ENCODE data around the gene CACNA2D2. TPM values are rescaled to one million over a fixed set of nuclear protein-coding genes. Genes with fewer than 3 reads are reported as not detected.

The CACNA2D2 gene
- total and polyA plus RNA-seq, 4 donors = 0.75 to 3.2 (median 2.2) TPM

- Histone ChIP-seq H3K4me3 (ENCODE audit: low read length in 2 of 2) (no peak overlapping the region), H3K4me1 (ENCODE audit: control insufficient read depth in 1 of 2, insufficient read depth in 2 of 2, low read length in 2 of 2) (peaks cover 0 to 5% of the 10 kb centered on the region in 2 donors), H3K27ac (ENCODE audit: low read depth in 1 of 2, low read length in 2 of 2) (peak overlapping the region in 1 of 2 donors; percentile 35), H3K36me3 (ENCODE audit: control insufficient read depth in 1 of 2, insufficient read depth in 2 of 2, low read length in 1 of 2) (peaks cover 0 to 7% of the 10 kb centered on the region in 2 donors), H3K9me3 (ENCODE audit: control insufficient read depth, low read length) (no peaks in the 10 kb centered on the region), H3K27me3 (ENCODE audit: control insufficient read depth in 1 of 2, insufficient read depth in 2 of 2, low read length in 1 of 2) (no peaks in the 10 kb centered on the region)
- ATAC-seq (ENCODE audit: low FRiP score) (no peak), DNase-seq (no peak)
- 34 to 43% methylated on average over 12 of the region's 12 CpGs for WGBS, 2 donors
- intact Hi-C loops (cut with DNase I) = no loop called here
Observed at GRCh38 chr3:50333744-50334328, 169.6 kb downstream of the CACNA2D2 start.

GRCh38 chr3:50331364-50331907, 172.0 kb downstream of the CACNA2D2 start:
- Histone ChIP-seq H3K27me3 (ENCODE audit: control insufficient read depth in 1 of 2, insufficient read depth in 2 of 2, low read length in 1 of 2) (no peaks in the 10 kb centered on the region), H3K27ac (ENCODE audit: low read depth in 1 of 2, low read length in 2 of 2) (no peak overlapping the region), H3K4me1 (ENCODE audit: control insufficient read depth in 1 of 2, insufficient read depth in 2 of 2, low read length in 2 of 2) (peaks cover 0 to 5% of the 10 kb centered on the region in 2 donors), H3K36me3 (ENCODE audit: control insufficient read depth in 1 of 2, insufficient read depth in 2 of 2, low read length in 1 of 2) (peaks cover 0 to 7% of the 10 kb centered on the region in 2 donors), H3K4me3 (ENCODE audit: low read length in 2 of 2) (no peak overlapping the region), H3K9me3 (ENCODE audit: control insufficient read depth, low read length) (no peaks in the 10 kb centered on the region)
- DNase-seq (no peak), ATAC-seq (ENCODE audit: low FRiP score) (no peak)
- intact Hi-C loops (cut with DNase I) = no loop called here
- WGBS, 2 donors = 95% methylated on average over 19 of the region's 19 CpGs

DNA sequence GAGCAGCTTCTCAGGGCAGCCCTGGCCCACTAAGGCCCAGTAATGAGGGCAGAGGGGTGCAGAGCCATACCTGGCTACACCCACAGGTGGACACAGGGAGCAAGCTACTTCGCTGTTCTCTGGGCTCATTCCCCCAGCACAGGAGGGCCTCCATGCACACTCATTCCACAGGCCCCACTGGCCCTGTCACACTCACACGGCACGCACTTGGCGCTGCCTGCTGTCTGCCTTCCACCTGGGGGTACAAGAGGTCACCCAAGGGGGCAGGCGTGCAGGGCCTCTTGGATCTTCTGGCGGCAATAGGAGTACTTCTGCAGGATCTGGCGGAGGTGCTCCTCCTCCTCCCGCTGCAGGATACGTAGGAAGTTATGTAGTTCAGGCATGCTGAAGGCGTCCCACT, 173.1 kb downstream of the CACNA2D2 start:
- WGBS, 2 donors = 89 to 90% methylated on average over 10 of the region's 10 CpGs
- Histone ChIP-seq H3K27ac (ENCODE audit: low read depth in 1 of 2, low read length in 2 of 2) (no peak overlapping the region), H3K4me1 (ENCODE audit: control insufficient read depth in 1 of 2, insufficient read depth in 2 of 2, low read length in 2 of 2) (peaks cover 0 to 5% of the 10 kb centered on the region in 2 donors), H3K36me3 (ENCODE audit: control insufficient read depth in 1 of 2, insufficient read depth in 2 of 2, low read length in 1 of 2) (peaks cover 0 to 7% of the 10 kb centered on the region in 2 donors), H3K27me3 (ENCODE audit: control insufficient read depth in 1 of 2, insufficient read depth in 2 of 2, low read length in 1 of 2) (no peaks in the 10 kb centered on the region), H3K9me3 (ENCODE audit: control insufficient read depth, low read length) (no peaks in the 10 kb centered on the region), H3K4me3 (ENCODE audit: low read length in 2 of 2) (no peak overlapping the region)
- intact Hi-C loops (cut with DNase I) = no loop called here
- ATAC-seq (ENCODE audit: low FRiP score) (no peak), DNase-seq (peak in 1 of 2 donors; percentile 42)

- Histone ChIP-seq H3K9me3 (ENCODE audit: control insufficient read depth, low read length) (no peaks in the 10 kb centered on the region), H3K36me3 (ENCODE audit: control insufficient read depth in 1 of 2, insufficient read depth in 2 of 2, low read length in 1 of 2) (peaks cover 0 to 7% of the 10 kb centered on the region in 2 donors), H3K27me3 (ENCODE audit: control insufficient read depth in 1 of 2, insufficient read depth in 2 of 2, low read length in 1 of 2) (no peaks in the 10 kb centered on the region), H3K27ac (ENCODE audit: low read depth in 1 of 2, low read length in 2 of 2) (peak within 1 kb of the TSS in 1 of 2 donors; percentile 29), H3K4me1 (ENCODE audit: control insufficient read depth in 1 of 2, insufficient read depth in 2 of 2, low read length in 2 of 2) (no peaks in the 10 kb centered on the region), H3K4me3 (ENCODE audit: low read length in 2 of 2) (peak within 1 kb of the TSS; percentile 12 to 81)
- WGBS, 2 donors = 1% methylated on average over 49 to 55 of the region's 55 CpGs
- intact Hi-C loops (cut with DNase I) = no loop called here
- DNase-seq = peak; percentile 98 to 99
- peak; percentile 92 for ATAC-seq (ENCODE audit: low FRiP score)
Observed at GRCh38 chr3:50327943-50328691, 175.3 kb downstream of the CACNA2D2 start, which contains the start of gene TUSC2. Gene TUSC2 (minus strand): TSS chr3:50328223. CDS start chr3:50328099, 124 bp downstream.

GRCh38 chr3:50327129-50327528, 176.3 kb downstream of the CACNA2D2 start:
- DNase-seq (peak in 1 of 2 donors; percentile 38), ATAC-seq (ENCODE audit: low FRiP score) (no peak)
- intact Hi-C loops (cut with DNase I) = no loop called here
- no peaks in the 10 kb centered on the region for H3K4me1 ChIP-seq (ENCODE audit: control insufficient read depth in 1 of 2, insufficient read depth in 2 of 2, low read length in 2 of 2)
- H3K27me3 ChIP-seq (ENCODE audit: control insufficient read depth in 1 of 2, insufficient read depth in 2 of 2, low read length in 1 of 2) = no peaks in the 10 kb centered on the region
- no peaks in the 10 kb centered on the region for H3K9me3 ChIP-seq (ENCODE audit: control insufficient read depth, low read length)
- no peak overlapping the region for H3K27ac ChIP-seq (ENCODE audit: low read depth in 1 of 2, low read length in 2 of 2)
- peaks cover 0 to 7% of the 10 kb centered on the region in 2 donors for H3K36me3 ChIP-seq (ENCODE audit: control insufficient read depth in 1 of 2, insufficient read depth in 2 of 2, low read length in 1 of 2)
- peak overlapping the region; percentile 12 to 81 for H3K4me3 ChIP-seq (ENCODE audit: low read length in 2 of 2)
- WGBS, 2 donors = 69 to 71% methylated on average over 4 of the region's 4 CpGs

DNA sequence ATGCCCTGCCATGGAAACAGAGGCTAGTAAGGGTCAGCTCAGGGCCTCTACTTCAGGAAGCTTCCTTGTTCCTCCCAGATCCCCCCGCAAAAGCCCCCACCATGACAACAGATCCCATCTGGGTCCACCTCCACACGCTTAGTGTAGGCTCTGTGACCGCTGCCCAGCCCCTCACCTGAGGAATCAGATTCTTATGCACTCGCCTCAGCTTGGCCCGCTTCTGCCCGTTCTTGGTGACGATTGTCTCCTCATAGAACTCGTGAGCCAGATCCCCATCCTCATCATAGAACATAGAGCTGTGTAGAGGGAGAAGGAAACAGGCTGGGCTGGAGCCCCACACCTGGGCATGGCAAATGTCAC, 177.3 kb downstream of the CACNA2D2 start:
- peaks cover 0 to 7% of the 10 kb centered on the region in 2 donors for H3K36me3 ChIP-seq (ENCODE audit: control insufficient read depth in 1 of 2, insufficient read depth in 2 of 2, low read length in 1 of 2)
- H3K4me1 ChIP-seq (ENCODE audit: control insufficient read depth in 1 of 2, insufficient read depth in 2 of 2, low read length in 2 of 2) = no peaks in the 10 kb centered on the region
- no peak overlapping the region for H3K27ac ChIP-seq (ENCODE audit: low read depth in 1 of 2, low read length in 2 of 2)
- 81 to 88% methylated on average over 8 of the region's 8 CpGs for WGBS, 2 donors
- intact Hi-C loops (cut with DNase I) = no loop called here
- no peak for DNase-seq
- H3K9me3 ChIP-seq (ENCODE audit: control insufficient read depth, low read length) = no peaks in the 10 kb centered on the region
- H3K27me3 ChIP-seq (ENCODE audit: control insufficient read depth in 1 of 2, insufficient read depth in 2 of 2, low read length in 1 of 2) = no peaks in the 10 kb centered on the region
- H3K4me3 ChIP-seq (ENCODE audit: low read length in 2 of 2) = no peak overlapping the region
- ATAC-seq (ENCODE audit: low FRiP score) = no peak

DNA sequence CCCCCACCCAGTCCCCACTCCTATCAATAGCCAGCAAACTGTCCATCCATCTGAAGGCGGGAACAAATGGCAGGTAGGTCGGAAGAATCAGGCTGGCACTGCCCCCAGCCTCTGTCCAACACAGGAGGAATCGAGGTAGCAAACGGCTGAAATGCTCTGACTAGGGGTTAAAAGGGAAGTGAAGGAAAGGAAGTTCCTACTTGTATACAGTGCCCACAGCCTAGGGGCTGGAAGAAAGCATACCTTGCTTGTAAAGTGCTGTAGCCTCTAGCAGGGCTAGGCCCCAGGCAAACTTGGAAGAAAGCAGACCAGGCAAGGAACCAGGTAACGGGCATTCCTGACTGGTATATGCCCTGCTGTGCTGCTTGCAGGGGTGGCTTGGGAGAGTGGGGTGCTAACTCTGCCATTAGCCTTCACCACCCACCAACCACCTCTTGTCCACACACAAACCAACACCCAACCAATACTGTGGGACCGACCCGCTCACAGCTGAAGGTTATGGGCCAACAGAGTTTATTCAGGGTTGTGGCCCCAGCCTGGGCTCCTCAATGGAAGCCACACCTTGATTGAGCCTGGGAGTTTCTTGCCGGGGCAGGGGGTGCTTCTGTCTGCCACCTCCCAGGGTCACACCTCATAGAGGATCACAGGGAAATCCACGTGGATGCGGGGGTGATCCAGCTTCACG, 177.8 kb downstream of the CACNA2D2 start:
- no peaks in the 10 kb centered on the region for H3K4me1 ChIP-seq (ENCODE audit: control insufficient read depth in 1 of 2, insufficient read depth in 2 of 2, low read length in 2 of 2)
- no peaks in the 10 kb centered on the region for H3K27me3 ChIP-seq (ENCODE audit: control insufficient read depth in 1 of 2, insufficient read depth in 2 of 2, low read length in 1 of 2)
- no peak overlapping the region for H3K4me3 ChIP-seq (ENCODE audit: low read length in 2 of 2)
- 85% methylated on average over 11 of the region's 11 CpGs for WGBS, 2 donors
- H3K36me3 ChIP-seq (ENCODE audit: control insufficient read depth in 1 of 2, insufficient read depth in 2 of 2, low read length in 1 of 2) = peaks cover 0 to 7% of the 10 kb centered on the region in 2 donors
- ATAC-seq (ENCODE audit: low FRiP score) (no peak), DNase-seq (peak in 1 of 2 donors; percentile 42)
- no peaks in the 10 kb centered on the region for H3K9me3 ChIP-seq (ENCODE audit: control insufficient read depth, low read length)
- intact Hi-C loops (cut with DNase I) = no loop called here
- no peak overlapping the region for H3K27ac ChIP-seq (ENCODE audit: low read depth in 1 of 2, low read length in 2 of 2)

DNA sequence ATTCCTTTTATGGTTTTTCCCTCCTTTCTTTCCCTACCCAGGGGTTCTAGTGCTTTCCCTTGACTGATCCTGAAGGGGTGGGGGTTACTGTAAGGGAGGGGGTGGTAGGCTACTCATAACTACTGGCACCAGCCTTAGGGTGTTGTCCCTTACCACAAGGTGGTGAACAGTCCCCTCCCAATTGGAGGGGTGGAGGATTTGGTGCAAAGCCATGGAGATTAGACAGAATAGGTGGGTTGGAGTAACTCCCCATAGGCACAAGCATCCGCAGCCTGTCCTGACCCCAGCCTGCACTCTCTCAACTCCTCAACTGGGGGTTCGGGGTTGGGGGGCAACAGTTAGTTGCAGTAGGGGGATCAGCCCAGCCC, 178.3 kb downstream of the CACNA2D2 start:
- 83 to 87% methylated on average over 2 of the region's 2 CpGs for WGBS, 2 donors
- DNase-seq = peak in 1 of 2 donors; percentile 37
- Histone ChIP-seq H3K27me3 (ENCODE audit: control insufficient read depth in 1 of 2, insufficient read depth in 2 of 2, low read length in 1 of 2) (no peaks in the 10 kb centered on the region), H3K9me3 (ENCODE audit: control insufficient read depth, low read length) (no peaks in the 10 kb centered on the region), H3K4me3 (ENCODE audit: low read length in 2 of 2) (no peak overlapping the region), H3K36me3 (ENCODE audit: control insufficient read depth in 1 of 2, insufficient read depth in 2 of 2, low read length in 1 of 2) (peaks cover 0 to 2% of the 10 kb centered on the region in 2 donors), H3K27ac (ENCODE audit: low read depth in 1 of 2, low read length in 2 of 2) (no peak overlapping the region), H3K4me1 (ENCODE audit: control insufficient read depth in 1 of 2, insufficient read depth in 2 of 2, low read length in 2 of 2) (no peaks in the 10 kb centered on the region)
- intact Hi-C loops (cut with DNase I) = no loop called here
- ATAC-seq (ENCODE audit: low FRiP score) = no peak
